Central memory CD8-positive, alpha-beta T cell (primary cell): ENCODE measurements around the gene ACBD4.

ENCODE experiments used
- ATAC-seq: fragments of 150-1000 bp; cut with Tn5 transposase; replicated peaks from 2 replicates; pipeline ENCODE4 v1.10.0; 2022; ENCODE audit warnings: mild to moderate bottlenecking, moderate FRiP score, moderate number of reproducible peaks; ENCODE audit not compliant: poor library complexity, severe bottlenecking; ENCODE audit errors: extremely low read depth
- DNase-seq, 2 donors: peaks; one replicate each; pipeline ENCODE4 v3.0.0; 2021; ENCODE audit warnings: low spot score in 2 of 2
- H3K27ac Mint-ChIP-seq: one replicate; pipeline ENCODE4 v1.8.0; 2022; ENCODE audit warnings: low read depth, mild to moderate bottlenecking, moderate library complexity, mixed read lengths
- H3K27me3 Mint-ChIP-seq: one replicate; pipeline ENCODE4 v1.8.0; 2022; ENCODE audit warnings: mixed read lengths
- H3K36me3 Mint-ChIP-seq: one replicate; pipeline ENCODE4 v1.8.0; 2022; ENCODE audit warnings: mild to moderate bottlenecking, moderate library complexity, mixed read lengths; ENCODE audit not compliant: insufficient read depth
- H3K4me1 Mint-ChIP-seq: one replicate; pipeline ENCODE4 v1.8.0; 2022; ENCODE audit warnings: mixed read lengths
- H3K4me3 Mint-ChIP-seq: one replicate; pipeline ENCODE4 v1.8.0; 2022; ENCODE audit warnings: mild to moderate bottlenecking, moderate library complexity, mixed read lengths
- H3K9me3 Mint-ChIP-seq: one replicate; pipeline ENCODE4 v1.8.0; 2022; ENCODE audit warnings: mixed read lengths

ACBD4 gene

GRCh38 chr17:45148183-45149036, 12.9 kb downstream of the ACBD4 start, which contains the start of gene HEXIM1:
TSS of gene HEXIM1 (plus strand) at chr17:45148475. CDS start at chr17:45149191, 716 bp downstream.
- H3K36me3 Mint-ChIP-seq, result peaks cover 37% of the 10 kb centered on the region
- no peaks in the 10 kb centered on the region for H3K9me3 Mint-ChIP-seq
- peaks cover 50% of the 10 kb centered on the region for H3K4me1 Mint-ChIP-seq
- peak within 1 kb of the TSS; percentile 95 for H3K4me3 Mint-ChIP-seq
- H3K27me3 Mint-ChIP-seq, result no peaks in the 10 kb centered on the region
- ATAC-seq (peak; percentile 83), DNase-seq (peak; percentile 98 to 99)
- H3K27ac Mint-ChIP-seq, result peak within 1 kb of the TSS; percentile 100

GRCh38 chr17:45149037-45149668, 13.7 kb downstream of the ACBD4 start:
- peak overlapping the region; percentile 95 for H3K4me3 Mint-ChIP-seq
- no peaks in the 10 kb centered on the region for H3K27me3 Mint-ChIP-seq
- H3K9me3 Mint-ChIP-seq, result no peaks in the 10 kb centered on the region
- H3K4me1 Mint-ChIP-seq, result peaks cover 50% of the 10 kb centered on the region
- ATAC-seq, result peak; percentile 22
- peaks cover 37% of the 10 kb centered on the region for H3K36me3 Mint-ChIP-seq
- DNase-seq, result peak; percentile 52 to 55
- H3K27ac Mint-ChIP-seq, result peak overlapping the region; percentile 100

- no peaks in the 10 kb centered on the region for H3K27me3 Mint-ChIP-seq
- H3K27ac Mint-ChIP-seq, result peak overlapping the region; percentile 100
- peaks cover 38% of the 10 kb centered on the region for H3K36me3 Mint-ChIP-seq
- ATAC-seq, result no peak
- no peaks in the 10 kb centered on the region for H3K9me3 Mint-ChIP-seq
- H3K4me1 Mint-ChIP-seq, result peaks cover 50% of the 10 kb centered on the region
- H3K4me3 Mint-ChIP-seq, result peak overlapping the region; percentile 95
- DNase-seq, result no peak
Measured at GRCh38 chr17:45149669-45150664, 14.5 kb downstream of the ACBD4 start.

GRCh38 chr17:45150911-45151809, 15.7 kb downstream of the ACBD4 start:
- Mint-ChIP-seq H3K4me3 (peak overlapping the region; percentile 57), H3K27ac (peak overlapping the region; percentile 53), H3K27me3 (no peaks in the 10 kb centered on the region), H3K36me3 (peaks cover 37% of the 10 kb centered on the region), H3K9me3 (no peaks in the 10 kb centered on the region), H3K4me1 (peaks cover 50% of the 10 kb centered on the region)
- ATAC-seq (no peak), DNase-seq (no peak)

GRCh38 chr17:45155029-45155428, 19.5 kb downstream of the ACBD4 start:
- Mint-ChIP-seq H3K27ac (no peak overlapping the region), H3K4me1 (peaks cover 36% of the 10 kb centered on the region), H3K4me3 (no peak overlapping the region), H3K9me3 (no peaks in the 10 kb centered on the region), H3K27me3 (no peaks in the 10 kb centered on the region), H3K36me3 (peaks cover 12% of the 10 kb centered on the region)
- no peak for DNase-seq
- ATAC-seq, result no peak

- peaks cover 38% of the 10 kb centered on the region for H3K4me1 Mint-ChIP-seq
- H3K27ac Mint-ChIP-seq, result no peak overlapping the region
- no peak overlapping the region for H3K4me3 Mint-ChIP-seq
- H3K9me3 Mint-ChIP-seq, result no peaks in the 10 kb centered on the region
- H3K36me3 Mint-ChIP-seq, result peaks cover 14% of the 10 kb centered on the region
- ATAC-seq (no peak), DNase-seq (no peak)
- H3K27me3 Mint-ChIP-seq, result no peaks in the 10 kb centered on the region
Measured at GRCh38 chr17:45155483-45155882, 20.0 kb downstream of the ACBD4 start.

- no peaks in the 10 kb centered on the region for H3K27me3 Mint-ChIP-seq
- H3K4me3 Mint-ChIP-seq, result no peak overlapping the region
- H3K4me1 Mint-ChIP-seq, result peaks cover 35% of the 10 kb centered on the region
- ATAC-seq (no peak), DNase-seq (no peak)
- H3K9me3 Mint-ChIP-seq, result no peaks in the 10 kb centered on the region
- H3K36me3 Mint-ChIP-seq, result peaks cover 16% of the 10 kb centered on the region
- no peak overlapping the region for H3K27ac Mint-ChIP-seq
Measured at GRCh38 chr17:45156242-45156641, 20.8 kb downstream of the ACBD4 start.

- Mint-ChIP-seq H3K36me3 (peaks cover 18% of the 10 kb centered on the region), H3K4me1 (peaks cover 45% of the 10 kb centered on the region), H3K27ac (peak overlapping the region; percentile 98), H3K9me3 (no peaks in the 10 kb centered on the region), H3K4me3 (peak overlapping the region; percentile 94), H3K27me3 (no peaks in the 10 kb centered on the region)
- peak in 1 of 2 donors; percentile 50 for DNase-seq
- ATAC-seq, result peak; percentile 34
Measured at GRCh38 chr17:45160447-45161287, 25.2 kb downstream of the ACBD4 start.

GRCh38 chr17:45161288-45162024, 26.0 kb downstream of the ACBD4 start, which contains the start of gene HEXIM2:
TSS of gene HEXIM2 (plus strand) at chr17:45161875. CDS start at chr17:45162794, 919 bp downstream.
- Mint-ChIP-seq H3K36me3 (peaks cover 18% of the 10 kb centered on the region), H3K27me3 (no peaks in the 10 kb centered on the region), H3K4me1 (peaks cover 45% of the 10 kb centered on the region), H3K4me3 (peak within 1 kb of the TSS; percentile 94), H3K27ac (peak within 1 kb of the TSS; percentile 98), H3K9me3 (no peaks in the 10 kb centered on the region)
- ATAC-seq (peak; percentile 96), DNase-seq (peak; percentile 98 to 100)

- peak overlapping the region; percentile 98 for H3K27ac Mint-ChIP-seq
- ATAC-seq, result no peak
- H3K36me3 Mint-ChIP-seq, result peaks cover 18% of the 10 kb centered on the region
- H3K27me3 Mint-ChIP-seq, result no peaks in the 10 kb centered on the region
- H3K4me3 Mint-ChIP-seq, result peak overlapping the region; percentile 94
- DNase-seq, result no peak
- H3K9me3 Mint-ChIP-seq, result no peaks in the 10 kb centered on the region
- peaks cover 45% of the 10 kb centered on the region for H3K4me1 Mint-ChIP-seq
Measured at GRCh38 chr17:45162025-45162687, 26.7 kb downstream of the ACBD4 start.
